Thyroid gland (tissue), 4 donors: Measurements from ENCODE around the gene DVL1. TPM values are rescaled to one million over a fixed set of nuclear protein-coding genes. Genes with fewer than 3 reads are reported as not detected.

ENCODE experiments used
- DNase-seq, 2 donors: peaks; one replicate each; pipeline ENCODE4 v3.0.0-alpha.2; 2019
- H3K27ac ChIP-seq, 3 donors: fragments of 200-600 bp; sonication (generic); 1 replicate in 2 of 3; 2 replicates in 1 of 3; pipeline ENCODE4 v1.5.1; 2016 to 2019; ENCODE audit warnings: mild to moderate bottlenecking in 1 of 3, moderate library complexity in 1 of 3
- H3K27me3 ChIP-seq: fragments of 200-600 bp; sonication (generic); one replicate; pipeline ENCODE4 v1.5.1; 2019
- H3K36me3 ChIP-seq, 2 donors: fragments of 200-600 bp; sonication (generic); one replicate each; pipeline ENCODE4 v1.5.1; 2016 to 2019
- H3K4me1 ChIP-seq, 2 donors: fragments of 200-600 bp; sonication (generic); one replicate each; pipeline ENCODE4 v1.5.1; 2017 to 2019
- H3K4me3 ChIP-seq, 3 donors: fragments of 200-600 bp; sonication (generic); replicated peaks in 1 of 3; 1 replicate in 2 of 3; 2 replicates in 1 of 3; pipeline ENCODE4 v1.5.1; 2016; ENCODE audit warnings: mild to moderate bottlenecking in 1 of 3
- H3K9me3 ChIP-seq: fragments of 200-600 bp; sonication (generic); one replicate; pipeline ENCODE4 v1.5.1; 2017
- POLR2A ChIP-seq, 2 donors: fragments of 450-650 bp; IDR thresholded peaks; one replicate each; pipeline ENCODE4 v1.6.1; 2017; ENCODE audit warnings: antibody characterized with exemption in 2 of 2, mild to moderate bottlenecking in 2 of 2, moderate library complexity in 1 of 2
- WGBS, 2 donors: methylation state at CpG; one replicate each; pipeline ENCODE4 v1.1.5; 2017; 5-methylcytosine and 5-hydroxymethylcytosine counted together
- intact Hi-C: fragments of 100-400 bp; cut with DNase I; formaldehyde crosslinking; loops from one replicate; pipeline ENCODE4 v1.15.1; 2023
- microRNA-seq: library from miRNA; unstranded; fragments of <30 nt; microRNA quantifications from one replicate; pipeline ENCODE4, GENCODE V29; 2016
- small RNA-seq: library from RNA; depleted of rRNA; stranded (forward); fragments of <200 nt; gene quantifications from one replicate; pipeline ENCODE3, GENCODE V24; 2016
- total RNA-seq, 4 donors: library from RNA; depleted of rRNA; stranded (reverse); fragments of >200 nt; gene quantifications; one replicate each; pipeline ENCODE4 v1.2.3, GENCODE V29; 2016
- TF ChIP-seq, protein P1 (sequence below), 6 experiments: fragments of 200-600 bp in 3 of 6; fragments of 450-650 bp in 3 of 6; sonication (generic) in 3 of 6; IDR thresholded peaks; one replicate each; pipeline ENCODE4 v1.5.1; 2016 to 2019; ENCODE audit warnings: antibody characterized with exemption in 6 of 6, mild to moderate bottlenecking in 2 of 6, inconsistent platforms in 1 of 6, moderate library complexity in 1 of 6

The DVL1 gene
- total RNA-seq, 4 donors from 2014 or later, result 46.6 to 79.4 (median 61.7) TPM

- no peak for TF ChIP-seq POLR2A (IDR thresholded peaks at IDR 0.05)
- TF ChIP-seq, protein P1, sequence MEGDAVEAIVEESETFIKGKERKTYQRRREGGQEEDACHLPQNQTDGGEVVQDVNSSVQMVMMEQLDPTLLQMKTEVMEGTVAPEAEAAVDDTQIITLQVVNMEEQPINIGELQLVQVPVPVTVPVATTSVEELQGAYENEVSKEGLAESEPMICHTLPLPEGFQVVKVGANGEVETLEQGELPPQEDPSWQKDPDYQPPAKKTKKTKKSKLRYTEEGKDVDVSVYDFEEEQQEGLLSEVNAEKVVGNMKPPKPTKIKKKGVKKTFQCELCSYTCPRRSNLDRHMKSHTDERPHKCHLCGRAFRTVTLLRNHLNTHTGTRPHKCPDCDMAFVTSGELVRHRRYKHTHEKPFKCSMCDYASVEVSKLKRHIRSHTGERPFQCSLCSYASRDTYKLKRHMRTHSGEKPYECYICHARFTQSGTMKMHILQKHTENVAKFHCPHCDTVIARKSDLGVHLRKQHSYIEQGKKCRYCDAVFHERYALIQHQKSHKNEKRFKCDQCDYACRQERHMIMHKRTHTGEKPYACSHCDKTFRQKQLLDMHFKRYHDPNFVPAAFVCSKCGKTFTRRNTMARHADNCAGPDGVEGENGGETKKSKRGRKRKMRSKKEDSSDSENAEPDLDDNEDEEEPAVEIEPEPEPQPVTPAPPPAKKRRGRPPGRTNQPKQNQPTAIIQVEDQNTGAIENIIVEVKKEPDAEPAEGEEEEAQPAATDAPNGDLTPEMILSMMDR (IDR thresholded peaks at IDR 0.05), result peak in 4 of 6 experiments; percentile 13 to 45 (median 41)
- Histone ChIP-seq H3K9me3 (no peaks in the 10 kb centered on the region), H3K27me3 (no peaks in the 10 kb centered on the region), H3K4me1 (peaks cover 6 to 9% of the 10 kb centered on the region in 2 donors), H3K27ac (no peak overlapping the region), H3K4me3 (no peak overlapping the region), H3K36me3 (no peaks in the 10 kb centered on the region)
- WGBS, 2 donors, result 19 to 90% methylated on average over 4 of the region's 15 CpGs
- intact Hi-C loops, result loop anchor here (2.0 to 10.0 kb wide), 2 partner anchors 167 to 315 kb away; no protein-coding TSS in a partner anchor
- peak in 1 of 2 donors; percentile 48 for DNase-seq
Measured at GRCh38 chr1:1290238-1290731, 58.9 kb downstream of the DVL1 start.

GRCh38 chr1:1287288-1288110, 61.7 kb downstream of the DVL1 start:
- 73 to 84% methylated on average over 13 to 15 of the region's 46 CpGs for WGBS, 2 donors
- Histone ChIP-seq H3K27ac (no peak overlapping the region), H3K9me3 (no peaks in the 10 kb centered on the region), H3K27me3 (no peaks in the 10 kb centered on the region), H3K4me3 (no peak overlapping the region), H3K4me1 (peaks cover 6 to 9% of the 10 kb centered on the region in 2 donors), H3K36me3 (no peaks in the 10 kb centered on the region)
- intact Hi-C loops, result no loop called here
- DNase-seq, result no peak
- TF ChIP-seq, protein P1 (IDR thresholded peaks at IDR 0.05), result no peak
- TF ChIP-seq POLR2A (IDR thresholded peaks at IDR 0.05), result no peak

DNA sequence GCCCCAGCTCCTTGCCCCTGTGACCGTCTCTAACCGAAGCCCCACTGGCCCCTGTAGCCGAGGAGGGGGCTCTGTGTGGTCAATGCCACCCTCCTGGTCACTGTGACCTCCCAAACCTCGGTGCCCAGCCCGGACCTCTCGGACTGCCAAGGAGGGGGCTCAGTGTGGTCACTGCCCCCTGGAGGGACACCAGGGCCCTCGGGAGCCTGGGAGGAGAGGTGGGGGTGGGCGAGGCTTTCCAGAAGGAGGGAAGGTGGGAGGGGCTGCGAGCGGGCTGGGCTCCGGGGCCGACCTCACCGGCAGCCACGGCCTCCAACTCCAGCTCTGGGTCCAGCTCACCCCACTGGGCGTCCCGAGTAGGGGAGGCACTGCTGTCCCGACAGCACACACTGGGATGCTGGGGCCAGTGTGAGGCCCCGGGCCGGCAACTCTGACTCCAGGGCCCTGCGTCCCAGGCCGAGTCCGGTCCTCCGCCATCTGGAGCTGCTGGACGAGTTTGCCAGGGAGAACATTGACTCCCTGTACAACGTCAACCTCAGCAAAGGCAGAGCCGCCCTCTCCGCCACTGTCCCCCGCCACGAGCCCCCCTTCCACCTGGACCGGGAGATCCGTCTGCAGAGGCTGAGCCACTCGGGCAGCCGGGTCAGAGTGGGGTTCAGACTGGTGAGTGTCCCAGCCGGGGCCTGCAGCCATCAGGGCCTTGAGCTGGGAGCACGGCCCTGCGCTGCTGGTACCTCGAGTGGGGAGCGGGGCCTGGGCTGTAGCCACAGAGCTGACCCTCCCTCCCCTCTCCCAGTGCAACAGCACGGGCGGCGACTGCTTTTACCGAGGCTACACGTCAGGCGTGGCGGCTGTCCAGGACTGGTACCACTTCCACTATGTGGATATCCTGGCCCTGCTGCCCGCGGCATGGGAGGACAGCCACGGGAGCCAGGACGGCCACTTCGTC, 62.6 kb downstream of the DVL1 start:
- intact Hi-C loops, result no loop called here
- Histone ChIP-seq H3K4me1 (peaks cover 11 to 12% of the 10 kb centered on the region in 2 donors), H3K27me3 (no peaks in the 10 kb centered on the region), H3K4me3 (no peak overlapping the region), H3K9me3 (no peaks in the 10 kb centered on the region), H3K36me3 (no peaks in the 10 kb centered on the region), H3K27ac (no peak overlapping the region)
- no peak for DNase-seq
- TF ChIP-seq, protein P1 (IDR thresholded peaks at IDR 0.05), result no peak
- TF ChIP-seq POLR2A (IDR thresholded peaks at IDR 0.05), result no peak
- WGBS, 2 donors, result 20 to 69% methylated on average over 1 to 13 of the region's 50 CpGs

- H3K4me1 ChIP-seq, result peaks cover 6 to 11% of the 10 kb centered on the region in 2 donors
- 22 to 42% methylated on average over 11 to 19 of the region's 37 CpGs for WGBS, 2 donors
- H3K27me3 ChIP-seq, result no peaks in the 10 kb centered on the region
- no peak for DNase-seq
- TF ChIP-seq, protein P1 (IDR thresholded peaks at IDR 0.05), result no peak
- no peak for TF ChIP-seq POLR2A (IDR thresholded peaks at IDR 0.05)
- H3K9me3 ChIP-seq, result no peaks in the 10 kb centered on the region
- intact Hi-C loops, result no loop called here
- no peak overlapping the region for H3K4me3 ChIP-seq
- no peaks in the 10 kb centered on the region for H3K36me3 ChIP-seq
- no peak overlapping the region for H3K27ac ChIP-seq
Measured at GRCh38 chr1:1285611-1286311, 63.5 kb downstream of the DVL1 start.

Small RNA genes lying within 50 kb of the gene (microRNA-seq; reads per million reads assigned to microRNA genes)
- gene MIR6726 (not detected), gene MIR6727 (not detected), gene MIR6808 (not detected)

Small RNA genes lying within 50 kb of the gene (small RNA-seq; reads per million reads assigned to genes)
- gene MIR6726, result not detected

Other genes starting within 250 kb of the DVL1 start
- 10 to 100 TPM; 10.3 to 27.6 (median 19.6) TPM for gene C1orf159, start 233.3 kb downstream of the DVL1 start, total RNA-seq
- gene TTLL10, start 175.5 kb downstream of the DVL1 start, total RNA-seq, result under 1 TPM in 2 of 4 donors, not detected in 2; 0.13 to 0.29 TPM
- gene TNFRSF18, start 142.8 kb downstream of the DVL1 start, total RNA-seq, result under 1 TPM in 2 of 4 donors, not detected in 2; 0.49 to 0.67 TPM
- 1 to 10 TPM; 1.5 to 4.5 (median 3.2) TPM for gene TNFRSF4, start 135.3 kb downstream of the DVL1 start, total RNA-seq
- gene SDF4, start 117.4 kb downstream of the DVL1 start, total RNA-seq, result 100 to 1,000 TPM; 109 to 144 (median 138) TPM
- gene B3GALT6, start 117.2 kb downstream of the DVL1 start, total RNA-seq, result 10 to 100 TPM; 18.0 to 32.2 (median 25.5) TPM
- under 1 TPM in 1 of 4 donors, not detected in 3; 0.83 TPM for gene C1QTNF12, start 102.7 kb downstream of the DVL1 start, total RNA-seq
- 10 to 100 TPM; 33.0 to 58.4 (median 36.2) TPM for gene UBE2J2, start 75.6 kb downstream of the DVL1 start, total RNA-seq
- gene SCNN1D, start 69.0 kb downstream of the DVL1 start, total RNA-seq, result 1 to 10 TPM in 3 of 4 donors, under 1 TPM in 1; 0.73 to 3.2 (median 1.6) TPM
- 10 to 100 TPM; 31.6 to 51.2 (median 42.1) TPM for gene ACAP3, start 41.5 kb downstream of the DVL1 start, total RNA-seq
- gene PUSL1, start 40.8 kb downstream of the DVL1 start, total RNA-seq, result 10 to 100 TPM; 24.0 to 41.4 (median 28.0) TPM
- gene INTS11, start 24.8 kb downstream of the DVL1 start, total RNA-seq, result 100 to 1,000 TPM in 2 of 4 donors, 10 to 100 TPM in 2; 68.9 to 116 (median 94.7) TPM
- gene CPTP, start 24.6 kb downstream of the DVL1 start, total RNA-seq, result 10 to 100 TPM; 16.7 to 37.3 (median 24.3) TPM
- 1 to 10 TPM in 2 of 4 donors, under 1 TPM in 2; 0.11 to 1.4 (median 0.68) TPM for gene TAS1R3, start 18.1 kb downstream of the DVL1 start, total RNA-seq
- gene MXRA8, start 9.1 kb upstream of the DVL1 start, total RNA-seq, result 100 to 1,000 TPM in 3 of 4 donors, 10 to 100 TPM in 1; 57.1 to 143 (median 106) TPM
- 100 to 1,000 TPM in 2 of 4 donors, 10 to 100 TPM in 2; 73.8 to 198 (median 105) TPM for gene AURKAIP1, start 25.8 kb upstream of the DVL1 start, total RNA-seq
- 100 to 1,000 TPM; 167 to 307 (median 215) TPM for gene CCNL2, start 49.9 kb upstream of the DVL1 start, total RNA-seq
- 100 to 1,000 TPM; 123 to 199 (median 160) TPM for gene MRPL20, start 57.9 kb upstream of the DVL1 start, total RNA-seq
- 1 to 10 TPM; 2.0 to 3.2 (median 2.4) TPM for gene ANKRD65, start 71.9 kb upstream of the DVL1 start, total RNA-seq
- gene VWA1, start 86.3 kb upstream of the DVL1 start, total RNA-seq, result 10 to 100 TPM; 11.4 to 52.0 (median 30.3) TPM
- 10 to 100 TPM in 2 of 4 donors, 1 to 10 TPM in 2; 4.9 to 29.9 (median 15.1) TPM for gene ATAD3C, start 100.3 kb upstream of the DVL1 start, total RNA-seq
- gene ATAD3B, start 122.3 kb upstream of the DVL1 start, total RNA-seq, result 10 to 100 TPM; 13.8 to 29.1 (median 15.0) TPM
- 10 to 100 TPM; 21.6 to 34.2 (median 28.5) TPM for gene ATAD3A, start 162.7 kb upstream of the DVL1 start, total RNA-seq
- 1 to 10 TPM; 1.2 to 4.5 (median 1.3) TPM for gene TMEM240, start 191.2 kb upstream of the DVL1 start, total RNA-seq
- gene SSU72, start 225.4 kb upstream of the DVL1 start, total RNA-seq, result 100 to 1,000 TPM; 204 to 294 (median 241) TPM